Dedifferentiated amniotic fluid mesenchymal stem cell (primary cell): ENCODE data around the gene SPPL3.

Experiments used
- DNase-seq: peaks from one replicate; pipeline ENCODE4 v3.0.0-alpha.2; 2016; ENCODE audit errors: extremely low spot score

Gene SPPL3

GRCh38 chr12:120784804-120785203, 119.4 kb downstream of the SPPL3 start:
- DNase-seq = no peak

- peak; percentile 29 for DNase-seq
Observed at GRCh38 chr12:120783197-120783596, 121.0 kb downstream of the SPPL3 start.

- no peak for DNase-seq
Observed at GRCh38 chr12:120775862-120776552, 128.2 kb downstream of the SPPL3 start.

DNA sequence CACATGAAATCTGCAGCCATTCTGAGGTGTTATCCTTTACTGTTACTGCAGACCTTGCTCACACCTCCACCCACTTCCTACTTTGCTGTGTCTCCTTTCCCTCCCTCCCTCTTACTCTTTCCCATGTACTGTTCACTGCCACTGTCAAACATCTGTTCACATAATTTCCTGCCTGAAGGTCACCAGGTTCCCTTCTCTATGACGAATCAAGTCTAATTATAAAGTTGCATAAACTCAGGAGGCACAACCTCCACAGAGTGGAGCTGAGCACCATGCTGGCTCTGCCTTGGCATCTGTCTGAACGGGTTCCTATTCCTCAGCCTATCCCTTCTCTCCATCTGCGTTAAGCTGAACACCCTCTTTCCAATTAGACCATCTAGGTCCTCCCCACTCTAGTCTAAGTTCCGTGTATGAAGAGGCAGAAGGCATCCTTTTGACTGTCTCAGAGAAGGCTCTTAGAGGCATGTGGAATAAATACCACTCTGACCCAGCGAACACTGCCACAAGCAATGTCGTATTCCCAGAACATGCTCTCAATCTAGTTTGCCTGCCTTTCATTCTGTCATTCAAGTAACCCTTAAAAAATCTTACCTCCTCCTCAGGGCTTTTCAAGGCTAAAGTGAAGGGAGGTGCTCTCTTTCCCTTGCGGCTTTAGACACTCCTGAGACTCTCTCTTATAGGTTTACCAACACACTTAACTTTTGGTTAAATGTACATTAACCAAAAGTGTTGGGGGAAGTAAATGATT, 129.8 kb downstream of the SPPL3 start:
- DNase-seq = no peak

- no peak for DNase-seq
Observed at GRCh38 chr12:120771097-120771496, 133.1 kb downstream of the SPPL3 start.

- DNase-seq = no peak
Observed at GRCh38 chr12:120767071-120768024, 136.8 kb downstream of the SPPL3 start.

- DNase-seq = no peak
Observed at GRCh38 chr12:120766566-120766965, 137.6 kb downstream of the SPPL3 start.

GRCh38 chr12:120764816-120765215, 139.3 kb downstream of the SPPL3 start:
- DNase-seq = no peak

- no peak for DNase-seq
Observed at GRCh38 chr12:120763250-120763649, 140.9 kb downstream of the SPPL3 start.

GRCh38 chr12:120762086-120762485, 142.1 kb downstream of the SPPL3 start:
- no peak for DNase-seq

DNA sequence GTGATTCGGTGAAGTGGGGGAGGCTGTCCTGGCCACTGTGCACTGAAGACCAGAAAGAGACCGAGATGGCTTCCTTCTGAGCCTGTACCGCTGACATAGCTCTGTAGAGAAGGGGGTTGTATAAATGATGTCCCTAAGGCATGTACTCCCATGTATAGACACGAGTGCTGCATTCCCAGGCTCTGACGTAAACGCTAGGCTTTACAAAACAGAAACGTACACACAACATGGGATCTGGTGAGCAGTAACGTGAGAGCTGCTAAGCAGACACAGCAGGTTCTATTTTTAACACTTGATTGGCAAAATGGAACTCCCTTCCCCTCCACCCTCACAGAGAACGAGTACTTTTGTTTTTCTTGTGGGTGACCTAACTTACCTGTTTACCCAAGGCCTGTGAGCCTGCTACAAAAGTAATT, 142.6 kb downstream of the SPPL3 start:
- peak; percentile 64 for DNase-seq

DNA sequence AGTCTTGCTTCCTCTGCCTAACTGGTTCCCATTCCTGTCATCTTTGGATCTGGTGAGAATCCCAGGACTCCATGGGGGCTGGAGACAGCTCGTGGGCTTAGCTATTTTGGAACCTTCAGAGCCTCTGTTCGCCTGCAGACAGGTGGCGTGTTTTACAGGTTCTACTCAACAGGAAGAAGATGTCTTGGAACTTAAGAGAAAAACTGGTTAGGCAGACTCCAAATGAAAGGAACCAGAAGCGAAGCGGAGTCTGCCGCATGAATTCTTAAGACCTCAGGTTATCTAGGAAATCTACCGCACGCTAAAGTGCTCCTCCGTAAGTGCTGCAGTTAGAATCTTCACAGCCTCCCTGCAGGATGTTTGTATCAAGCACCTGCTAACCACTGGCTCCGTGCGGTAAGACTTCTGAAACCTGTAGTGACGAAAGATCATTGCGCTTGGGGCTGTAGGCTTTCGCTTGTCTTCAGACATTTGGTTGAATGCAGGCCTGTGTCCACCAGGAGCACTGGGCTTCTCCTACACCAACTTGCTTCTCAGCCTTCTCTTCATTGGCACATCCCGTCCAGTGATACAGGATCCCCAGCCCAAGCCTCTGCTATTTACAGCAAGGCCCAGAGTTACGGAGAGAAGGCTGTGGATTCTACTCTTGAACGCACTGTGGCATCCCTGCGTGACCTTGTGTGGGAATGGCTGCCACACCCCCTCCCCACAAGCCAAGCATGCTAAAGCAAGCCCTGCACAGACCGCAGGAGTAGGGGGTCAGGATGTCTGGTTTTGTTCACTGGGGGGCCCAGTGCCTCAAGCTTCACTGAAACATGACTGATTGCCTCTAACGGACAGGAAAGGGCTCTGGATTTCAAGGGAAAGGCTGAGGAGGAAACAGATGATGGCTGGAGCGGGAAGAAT, 143.6 kb downstream of the SPPL3 start:
- DNase-seq = no peak

- no peak for DNase-seq
Observed at GRCh38 chr12:120759591-120760348, 144.4 kb downstream of the SPPL3 start.

- DNase-seq = no peak
Observed at GRCh38 chr12:120758798-120759590, 145.2 kb downstream of the SPPL3 start.

GRCh38 chr12:120757949-120758348, 146.2 kb downstream of the SPPL3 start:
- DNase-seq = no peak

- DNase-seq = no peak
Observed at GRCh38 chr12:120757226-120757742, 146.9 kb downstream of the SPPL3 start.

DNA sequence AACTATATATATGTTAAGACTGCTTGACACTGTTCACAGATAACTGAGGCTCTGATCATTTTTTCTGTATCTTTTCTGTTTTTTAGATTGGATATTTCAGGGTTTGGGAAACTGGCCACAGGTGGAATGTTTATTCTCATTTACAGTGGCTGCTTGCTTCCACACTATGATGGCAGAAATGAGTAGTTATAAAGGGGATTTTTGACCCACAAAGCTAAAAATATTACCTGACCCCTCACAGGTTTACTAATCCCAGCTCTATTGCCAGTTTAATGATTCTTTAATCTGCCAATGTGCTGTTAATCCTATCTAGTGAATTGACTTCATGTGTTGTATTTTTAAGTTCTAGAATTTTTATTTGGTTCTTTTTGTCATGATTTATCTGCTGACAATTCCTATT, 148.9 kb downstream of the SPPL3 start:
- no peak for DNase-seq

DNA sequence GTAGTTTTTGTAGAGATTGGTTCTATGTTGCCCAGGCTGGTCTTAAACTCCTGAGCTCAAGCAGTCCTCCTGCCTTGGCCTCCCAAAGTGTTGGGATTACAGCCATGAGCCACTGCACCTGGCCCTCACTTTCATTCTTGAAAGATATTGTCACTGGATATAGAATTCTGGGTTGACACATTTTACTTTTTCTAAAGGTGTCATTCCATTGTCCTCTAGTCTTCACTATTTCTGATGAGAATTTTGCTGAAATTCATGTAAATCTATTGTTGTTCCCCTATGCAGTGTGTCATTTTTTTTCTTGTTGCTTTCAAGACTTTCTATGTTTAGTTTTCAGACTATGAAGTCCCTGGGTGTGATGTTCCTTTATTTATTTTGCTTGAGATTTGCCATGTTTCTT, 149.4 kb downstream of the SPPL3 start:
- no peak for DNase-seq

- DNase-seq = no peak
Observed at GRCh38 chr12:120751389-120751788, 152.8 kb downstream of the SPPL3 start.
